Measurements from ENCODE around the gene ATG2A.

Gene ATG2A

DNA sequence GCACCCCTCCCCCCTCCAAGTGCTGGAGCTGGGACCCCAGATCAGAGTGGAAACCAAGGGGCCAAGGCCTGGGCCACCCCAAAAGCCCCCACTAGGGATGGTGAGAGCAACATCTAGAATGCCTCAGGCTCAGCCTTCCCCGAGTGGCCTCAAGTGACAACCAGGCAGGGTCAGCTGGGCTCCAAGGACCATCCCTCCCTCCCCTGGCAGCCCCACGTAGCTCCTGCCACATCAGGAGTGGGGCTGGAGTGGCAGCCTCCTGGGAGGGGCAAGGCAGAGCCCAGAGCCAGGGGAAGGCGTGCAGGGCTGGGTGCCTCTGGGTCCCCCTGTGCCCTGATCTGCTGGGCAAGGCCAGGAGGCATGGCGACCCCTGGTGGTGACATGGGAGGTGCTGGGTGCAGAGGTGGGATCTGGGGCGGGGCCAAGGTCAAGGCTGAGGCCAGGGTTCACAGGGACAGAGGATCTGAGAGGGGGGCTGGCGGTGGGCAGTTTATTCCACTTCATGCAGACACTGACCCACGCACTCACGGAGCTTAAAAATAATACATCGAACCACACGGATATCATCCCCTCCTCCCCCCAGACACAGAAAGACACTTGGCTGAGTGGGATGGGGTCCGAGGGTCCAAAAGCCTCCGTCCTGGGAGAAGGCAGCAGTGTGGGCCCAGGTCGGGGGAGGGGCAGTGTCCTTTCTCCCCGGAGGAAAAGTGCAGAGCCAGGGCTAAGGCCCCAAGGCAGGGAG is 22.8 kb downstream of the ATG2A start:
- peak; percentile 92 for DNase-seq (ENCODE audit: low spot score)
- in situ Hi-C loops (cut with MboI; ENCODE audit: low pct_unique_long_range_greater_than_20kb, low sequenced_read_pairs, unreplicated experiment) = loop anchor here (5.0 kb wide), 1 partner anchor 47 kb away; no protein-coding TSS in a partner anchor
- peak; percentile 97 for TF ChIP-seq CTCF (IDR thresholded peaks at IDR 0.05; ENCODE audit: extremely low read depth, insufficient read depth, missing control alignments)

- in situ Hi-C loops (cut with MboI; ENCODE audit: low pct_unique_long_range_greater_than_20kb, low sequenced_read_pairs, unreplicated experiment) = loop anchor here (5.0 kb wide), 1 partner anchor 46 kb away; no protein-coding TSS in a partner anchor
- peak; percentile 2 for TF ChIP-seq CTCF (IDR thresholded peaks at IDR 0.05; ENCODE audit: extremely low read depth, insufficient read depth, missing control alignments)
- DNase-seq (ENCODE audit: low spot score) = no peak
Measured at GRCh38 chr11:64893194-64894069, 23.6 kb downstream of the ATG2A start.

- no peak for DNase-seq (ENCODE audit: low spot score)
- in situ Hi-C loops (cut with MboI; ENCODE audit: low pct_unique_long_range_greater_than_20kb, low sequenced_read_pairs, unreplicated experiment) = loop anchor here (5.0 kb wide), 1 partner anchor 46 kb away; no protein-coding TSS in a partner anchor
- no peak for TF ChIP-seq CTCF (IDR thresholded peaks at IDR 0.05; ENCODE audit: extremely low read depth, insufficient read depth, missing control alignments)
Measured at GRCh38 chr11:64892838-64893193, 24.2 kb downstream of the ATG2A start.

DNA sequence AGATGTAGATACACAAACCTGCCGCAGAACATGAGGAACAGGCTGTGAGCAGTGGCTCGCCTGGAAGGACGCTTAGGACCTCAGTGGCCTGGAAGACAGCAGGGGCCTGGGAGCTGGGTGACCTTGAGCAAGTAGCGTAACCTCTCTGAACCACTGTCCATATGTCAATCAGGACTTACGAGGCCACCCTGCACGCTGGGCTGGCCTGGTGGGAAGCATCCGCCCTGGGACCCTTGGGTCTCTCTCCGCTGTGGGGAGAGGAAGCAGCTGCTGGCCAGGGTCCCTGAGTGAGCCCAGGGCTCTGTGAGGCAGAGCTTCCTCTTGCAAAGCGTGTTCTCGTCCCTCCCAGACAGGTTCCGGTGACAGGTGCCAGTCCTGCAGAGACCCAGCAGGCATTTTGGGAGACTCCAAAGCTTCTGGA is 24.6 kb downstream of the ATG2A start:
- in situ Hi-C loops (cut with MboI; ENCODE audit: low pct_unique_long_range_greater_than_20kb, low sequenced_read_pairs, unreplicated experiment) = loop anchor here (5.0 kb wide), 1 partner anchor 45 kb away; no protein-coding TSS in a partner anchor
- no peak for DNase-seq (ENCODE audit: low spot score)
- TF ChIP-seq CTCF (IDR thresholded peaks at IDR 0.05; ENCODE audit: extremely low read depth, insufficient read depth, missing control alignments) = no peak

DNA sequence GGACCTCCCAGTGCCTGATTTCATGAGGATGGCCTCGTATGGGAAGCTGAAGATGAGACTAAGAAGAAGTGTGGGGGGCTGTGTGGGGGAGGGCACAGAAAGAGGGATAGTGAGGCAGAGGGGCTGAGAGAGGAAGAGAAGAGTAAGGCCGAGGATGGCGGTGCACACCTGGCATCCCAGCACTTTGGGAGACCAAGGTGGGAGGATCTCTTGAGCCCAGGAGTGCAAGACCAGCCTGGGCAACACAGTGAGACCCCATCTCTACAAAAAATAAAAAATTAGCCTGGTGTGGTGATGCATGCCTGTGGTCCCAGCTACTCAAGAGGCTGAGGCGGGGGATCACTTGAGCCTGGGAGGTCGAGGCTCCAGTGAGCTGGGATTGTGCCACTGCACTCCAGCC is 25.1 kb downstream of the ATG2A start:
- TF ChIP-seq CTCF (IDR thresholded peaks at IDR 0.05; ENCODE audit: extremely low read depth, insufficient read depth, missing control alignments) = no peak
- no peak for DNase-seq (ENCODE audit: low spot score)
- in situ Hi-C loops (cut with MboI; ENCODE audit: low pct_unique_long_range_greater_than_20kb, low sequenced_read_pairs, unreplicated experiment) = loop anchor here (5.0 kb wide), 1 partner anchor 45 kb away; no protein-coding TSS in a partner anchor

- DNase-seq (ENCODE audit: low spot score) = no peak
- in situ Hi-C loops (cut with MboI; ENCODE audit: low pct_unique_long_range_greater_than_20kb, low sequenced_read_pairs, unreplicated experiment) = loop anchor here (5.0 kb wide), 1 partner anchor 44 kb away; no protein-coding TSS in a partner anchor
- TF ChIP-seq CTCF (IDR thresholded peaks at IDR 0.05; ENCODE audit: extremely low read depth, insufficient read depth, missing control alignments) = no peak
Measured at GRCh38 chr11:64891215-64891848, 25.7 kb downstream of the ATG2A start.
